SK-N-SH (cell line): ENCODE results near the gene NEUROG3. TPM values are rescaled to one million over a fixed set of nuclear protein-coding genes. Genes with fewer than 3 reads are reported as not detected.

Experiments
- CTCF ChIA-PET: fragments of 300-600, 350-600 bp; formaldehyde crosslinking; extraction: SDS; loops from one replicate; lab custom pipeline; 2021; lab: Yijun Ruan, JAX
- POLR2A ChIA-PET: fragments of 350-600 bp; sonication (Branson Sonifier 250); formaldehyde crosslinking; extraction: SDS; loops from one replicate; lab custom pipeline; 2020; ENCODE audit warnings: antibody characterized with exemption, inconsistent platforms; lab: Yijun Ruan, JAX
- DNase-seq: peaks from one replicate; pipeline ENCODE4 v3.0.0; 2012
- H2AFZ ChIP-seq: fragments of 200-600 bp; sonication (generic); 2 replicates; pipeline ENCODE4 v1.8.1; 2016; ENCODE audit warnings: antibody characterized with exemption, mild to moderate bottlenecking, low read depth
- H3F3A ChIP-seq: fragments of 200-600 bp; sonication (generic); replicated peaks from 2 replicates; pipeline ENCODE3; 2016; ENCODE audit warnings: antibody characterized with exemption, mild to moderate bottlenecking; ENCODE audit not compliant: insufficient read depth
- H3K27ac ChIP-seq, 2 experiments: fragments of 200-500 bp in 1 of 2; fragments of 200-600 bp in 1 of 2; sonication (Bioruptor generic) in 1 of 2; sonication (generic), shearing (Covaris generic) in 1 of 2; 2 replicates each; pipeline versions ENCODE4 v1.5.1 to v1.6.1; 2014 to 2016; ENCODE audit warnings: low read depth in 2 of 2, inconsistent platforms in 1 of 2, low read length in 1 of 2, mild to moderate bottlenecking in 1 of 2, mixed read lengths in 1 of 2
- H3K27me3 ChIP-seq: fragments of 200-600 bp; sonication (generic), shearing (Covaris generic); 2 replicates; pipeline ENCODE4 v1.6.1; 2016; ENCODE audit warnings: mixed run types; ENCODE audit not compliant: insufficient read depth
- H3K36me3 ChIP-seq, 2 experiments: fragments of 200-500 bp in 1 of 2; fragments of 200-600 bp in 1 of 2; sonication (Bioruptor generic) in 1 of 2; sonication (generic) in 1 of 2; replicated peaks in 1 of 2; 2 replicates each; pipeline versions ENCODE3 to v1.5.1; 2014 to 2016; ENCODE audit warnings: low read length in 1 of 2, mild to moderate bottlenecking in 1 of 2; ENCODE audit not compliant: insufficient read depth in 2 of 2, control insufficient read depth in 1 of 2
- H3K4me1 ChIP-seq, 2 experiments: fragments of 200-500 bp in 1 of 2; fragments of 200-600 bp in 1 of 2; sonication (Bioruptor generic) in 1 of 2; sonication (generic), shearing (Covaris generic) in 1 of 2; 2 replicates each; pipeline versions ENCODE4 v1.5.1 to v1.6.1; 2014 to 2016; ENCODE audit warnings: low read depth in 1 of 2, low read length in 1 of 2, mixed run types in 1 of 2; ENCODE audit not compliant: insufficient read depth in 2 of 2, control insufficient read depth in 1 of 2
- H3K4me2 ChIP-seq: fragments of 200-600 bp; sonication (generic), shearing (Covaris generic); 2 replicates; pipeline ENCODE4 v1.6.1; 2017; ENCODE audit warnings: mixed run types
- H3K4me3 ChIP-seq, 2 experiments: fragments of 200-500 bp in 1 of 2; fragments of 200-600 bp in 1 of 2; sonication (Bioruptor generic) in 1 of 2; sonication (generic), shearing (Covaris generic) in 1 of 2; 2 replicates each; pipeline versions ENCODE4 v1.5.1 to v1.8.1; 2014 to 2016; ENCODE audit warnings: low read depth in 2 of 2, inconsistent platforms in 1 of 2, low read length in 1 of 2, mild to moderate bottlenecking in 1 of 2, mixed read lengths in 1 of 2, moderate library complexity in 1 of 2
- H3K79me2 ChIP-seq: fragments of 200-600 bp; sonication (generic); 2 replicates; pipeline ENCODE4 v1.8.1; 2017; ENCODE audit warnings: mild to moderate bottlenecking; ENCODE audit not compliant: insufficient read depth
- H3K9ac ChIP-seq: fragments of 200-600 bp; sonication (generic); 2 replicates; pipeline ENCODE4 v1.6.1; 2017; ENCODE audit warnings: mixed run types
- H3K9me2 ChIP-seq: fragments of 200-600 bp; sonication (generic); 2 replicates; pipeline ENCODE4 v1.6.1; 2017; ENCODE audit warnings: mixed run types
- H3K9me3 ChIP-seq: fragments of 200-600 bp; sonication (generic); 2 replicates; pipeline ENCODE4 v1.6.1; 2017; ENCODE audit warnings: mixed run types, mild to moderate bottlenecking, moderate library complexity
- H4K20me1 ChIP-seq: fragments of 200-600 bp; sonication (generic); 2 replicates; pipeline ENCODE4 v1.6.1; 2017; ENCODE audit warnings: mild to moderate bottlenecking, mixed run types; ENCODE audit not compliant: insufficient read depth
- CHD2 ChIP-seq: fragments of 150-350 bp; IDR thresholded peaks from 2 replicates; pipeline ENCODE4 v1.6.1; 2018; ENCODE audit warnings: low read length; ENCODE audit not compliant: partially characterized antibody
- EZH2phosphoT487 ChIP-seq: fragments of 200-600 bp; sonication (generic); IDR thresholded peaks from 2 replicates; pipeline ENCODE4 v1.6.1; 2017; ENCODE audit warnings: low read depth, mixed run types, mild to moderate bottlenecking, antibody characterized with exemption, moderate library complexity, borderline replicate concordance
- FOXJ3 ChIP-seq: sonication (generic); formaldehyde crosslinking; IDR thresholded peaks from 2 replicates; pipeline ENCODE4 v1.5.1; 2020; ENCODE audit warnings: mild to moderate bottlenecking, missing genetic modification reagents
- GABPA ChIP-seq: IDR thresholded peaks from 2 replicates; pipeline ENCODE4 v1.4.0; 2012; ENCODE audit warnings: low read depth, mild to moderate bottlenecking
- GATA2 ChIP-seq: sonication (generic); formaldehyde crosslinking; IDR thresholded peaks from 2 replicates; pipeline ENCODE4 v1.5.0; 2020; ENCODE audit warnings: mild to moderate bottlenecking, missing genetic modification reagents
- JUND ChIP-seq: IDR thresholded peaks from 2 replicates; pipeline ENCODE4 v1.4.0; 2012
- MEF2A ChIP-seq: IDR thresholded peaks from 2 replicates; pipeline ENCODE4 v1.4.0; 2012; ENCODE audit warnings: low read depth, borderline replicate concordance
- NFIC ChIP-seq: IDR thresholded peaks from 2 replicates; pipeline ENCODE4 v1.4.0; 2012; ENCODE audit warnings: borderline replicate concordance
- NRF1 ChIP-seq: IDR thresholded peaks from 2 replicates; pipeline ENCODE4 v1.6.1; 2012; ENCODE audit warnings: low read depth, mild to moderate bottlenecking, low read length
- PBX3 ChIP-seq: IDR thresholded peaks from 2 replicates; pipeline ENCODE4; 2012
- RAD21 ChIP-seq: IDR thresholded peaks from 2 replicates; pipeline ENCODE4 v1.6.1; 2012; ENCODE audit warnings: mild to moderate bottlenecking, low read length
- RCOR1 ChIP-seq: fragments of 150-350 bp; IDR thresholded peaks from 2 replicates; pipeline ENCODE4 v1.6.1; 2017; ENCODE audit warnings: antibody characterized with exemption, low read length
- RFX5 ChIP-seq: IDR thresholded peaks from 2 replicates; pipeline ENCODE4 v1.6.1; 2012; ENCODE audit warnings: mild to moderate bottlenecking, improper control_type of control experiment, low read length
- RXRA ChIP-seq: IDR thresholded peaks from 2 replicates; pipeline ENCODE4 v1.4.0; 2012; ENCODE audit warnings: low read depth, mild to moderate bottlenecking, borderline replicate concordance
- SIN3A ChIP-seq: IDR thresholded peaks from 2 replicates; pipeline ENCODE4 v1.6.1; 2012; ENCODE audit warnings: low read depth, mild to moderate bottlenecking, low read length, moderate library complexity, borderline replicate concordance
- SMC3 ChIP-seq: IDR thresholded peaks from 2 replicates; pipeline ENCODE4 v1.6.1; 2012; ENCODE audit warnings: low read depth, low read length, improper control_type of control experiment
- USF2 ChIP-seq: fragments of 150-350 bp; IDR thresholded peaks from 2 replicates; pipeline ENCODE4 v1.6.1; 2017; ENCODE audit warnings: antibody characterized with exemption, low read length, low read depth, borderline replicate concordance
- YY1 ChIP-seq: IDR thresholded peaks from 2 replicates; pipeline ENCODE4 v1.4.0; 2012; ENCODE audit warnings: low read depth, mild to moderate bottlenecking
- ZBTB33 ChIP-seq: IDR thresholded peaks from 2 replicates; pipeline ENCODE4 v1.4.0; 2012; ENCODE audit warnings: low read depth, borderline replicate concordance
- WGBS: methylation state at CpG from one replicate; pipeline ENCODE4 v1.1.6; 2017; ENCODE audit warnings: low lambda C conversion rate; 5-methylcytosine and 5-hydroxymethylcytosine counted together
- polyA plus RNA-seq, 3 experiments: library from polyadenylated mRNA; depleted of rRNA; stranded (reverse); fragments of >200 nt; gene quantifications; 2 replicates each; pipeline ENCODE4 v1.2.3, GENCODE V29; 2012

NEUROG3 gene
- polyA plus RNA-seq, 1 of the 3 experiments (the other 2 are of a cell fraction): not detected

GRCh38 chr10:69572159-69573055, 815 bp downstream of the NEUROG3 start:
- peaks cover 90% of the 10 kb centered on the region for H3K27me3 ChIP-seq
- H3K4me2 ChIP-seq: no peak overlapping the region
- no peak overlapping the region for H3K9ac ChIP-seq
- no peaks in the 10 kb centered on the region for H3K9me2 ChIP-seq
- no peaks in the 10 kb centered on the region for H3K36me3 ChIP-seq
- no peak overlapping the region for H3K27ac ChIP-seq
- no peak overlapping the region; a peak in 1 of 4 replicates for H3K4me3 ChIP-seq
- H3K4me1 ChIP-seq: peaks cover 0 to 19% of the 10 kb centered on the region in 2 experiments; a peak in 1 of 4 replicates
- H3F3A ChIP-seq: no peaks in the 10 kb centered on the region
- ChIA-PET CTCF (interaction anchor here (0.9 to 2.3 kb wide), 2 partner anchors 57 to 233 kb away, joined by 3 to 8 read pairs; no protein-coding TSS in a partner anchor), POLR2A (no interaction called here)
- no peaks in the 10 kb centered on the region for H3K79me2 ChIP-seq
- H2AFZ ChIP-seq: no peak overlapping the region
- H3K9me3 ChIP-seq: no peaks in the 10 kb centered on the region
- 10% methylated on average over 32 of the region's 85 CpGs for WGBS
- no peak for TF ChIP-seq SIN3A
- no peak for TF ChIP-seq RCOR1
- no peak for TF ChIP-seq ZBTB33
- TF ChIP-seq CHD2: no peak
- TF ChIP-seq GABPA: no peak
- no peak for TF ChIP-seq FOXJ3 (CRISPR knock-in tag)
- no peak for TF ChIP-seq NFIC
- no peak for TF ChIP-seq NRF1
- TF ChIP-seq SMC3: no peak
- TF ChIP-seq GATA2 (CRISPR knock-in tag): no peak
- no peak for TF ChIP-seq JUND
- TF ChIP-seq RXRA: no peak
- no peaks in the 10 kb centered on the region for H4K20me1 ChIP-seq
- peak; percentile 49 for DNase-seq

- no peak overlapping the region for H3K9ac ChIP-seq
- no peaks in the 10 kb centered on the region for H3K9me2 ChIP-seq
- no peak overlapping the region for H2AFZ ChIP-seq
- H3K4me1 ChIP-seq: peaks cover 0 to 19% of the 10 kb centered on the region in 2 experiments; a peak in 1 of 4 replicates
- H3K27ac ChIP-seq: no peak overlapping the region
- no peak overlapping the region for H3K4me2 ChIP-seq
- H3K9me3 ChIP-seq: no peaks in the 10 kb centered on the region
- H3F3A ChIP-seq: no peaks in the 10 kb centered on the region
- H3K36me3 ChIP-seq: no peaks in the 10 kb centered on the region
- DNase-seq: peak; percentile 35
- H3K4me3 ChIP-seq: no peak overlapping the region
- H4K20me1 ChIP-seq: no peaks in the 10 kb centered on the region
- peaks cover 84% of the 10 kb centered on the region for H3K27me3 ChIP-seq
- WGBS: 8% methylated on average over 25 of the region's 25 CpGs
- POLR2A ChIA-PET: no interaction called here
- no peaks in the 10 kb centered on the region for H3K79me2 ChIP-seq
- CTCF ChIA-PET: interaction anchor here (0.7 to 1.3 kb wide), 2 partner anchors 56 to 65 kb away, joined by 3 read pairs; no protein-coding TSS in a partner anchor
- TF ChIP-seq PBX3 (no peak), EZH2phosphoT487 (no peak), MEF2A (no peak), GATA2 (CRISPR knock-in tag) (no peak), YY1 (no peak), SMC3 (no peak), RFX5 (no peak), RAD21 (no peak), CHD2 (no peak), ZBTB33 (no peak), NFIC (no peak), USF2 (no peak), RXRA (no peak)
These were observed 1.5 kb downstream of the NEUROG3 start for GRCh38 chr10:69571618-69572158.
